ENCODE data around the gene TRIM21. TPM values are rescaled to one million over a fixed set of nuclear protein-coding genes. Genes with fewer than 3 reads are reported as not detected.

The TRIM21 gene
- total and polyA plus RNA-seq, 2 donors (not counting 1 experiment from before 2014, with no cell fraction given), result 22.9 to 28.4 TPM

- Histone ChIP-seq H3K36me3 (ENCODE audit: control insufficient read depth, insufficient read depth, low read length) (no peaks in the 10 kb centered on the region), H3K4me1 (ENCODE audit: control insufficient read depth, extremely low read depth, insufficient read depth, low read length) (no peaks in the 10 kb centered on the region), H4K20me1 (ENCODE audit: control insufficient read depth, extremely low read depth, insufficient read depth, low read length) (no peaks in the 10 kb centered on the region), H3K4me3 (replicated peaks in 1 of 4; ENCODE audit: control extremely low read depth in 1 of 4, insufficient read depth in 1 of 4, low read depth in 3 of 4, low read length in 4 of 4) (no peak overlapping the region), H3K9ac (ENCODE audit: insufficient read depth, low read length) (no peak overlapping the region), H3K27ac (ENCODE audit: insufficient read depth, low read length) (no peak overlapping the region), H3K4me2 (ENCODE audit: extremely low read depth, insufficient read depth, low read length) (no peak overlapping the region), H3K79me2 (ENCODE audit: control insufficient read depth, insufficient read depth, low read length) (no peaks in the 10 kb centered on the region), H3K9me3 (ENCODE audit: control insufficient read depth, insufficient read depth, low read depth, low read length) (no peaks in the 10 kb centered on the region), H2AFZ (ENCODE audit: low read length) (no peak overlapping the region), H3K27me3 (ENCODE audit: control insufficient read depth, insufficient read depth, low read length) (no peaks in the 10 kb centered on the region)
- no peak for TF ChIP-seq CTCF (conservative IDR thresholded peaks at IDR 0.05 in 1 of 2, IDR thresholded peaks at IDR 0.05 in 1 of 2; ENCODE audit: low read depth in 1 of 2, low read length in 2 of 2)
- no peak for TF ChIP-seq EZH2 (IDR thresholded peaks at IDR 0.05; ENCODE audit: low read length, missing control alignments)
- DNase-seq (ENCODE audit: low read depth in 2 of 2), result no peak
These were observed 40.4 kb upstream of the TRIM21 start for GRCh38 chr11:4433856-4434255.

GRCh38 chr11:4430051-4430450, 36.5 kb upstream of the TRIM21 start:
- no peak for DNase-seq (ENCODE audit: low read depth in 2 of 2)
- Histone ChIP-seq H3K79me2 (ENCODE audit: control insufficient read depth, insufficient read depth, low read length) (no peaks in the 10 kb centered on the region), H3K27me3 (ENCODE audit: control insufficient read depth, insufficient read depth, low read length) (no peaks in the 10 kb centered on the region), H3K36me3 (ENCODE audit: control insufficient read depth, insufficient read depth, low read length) (no peaks in the 10 kb centered on the region), H3K4me1 (ENCODE audit: control insufficient read depth, extremely low read depth, insufficient read depth, low read length) (no peaks in the 10 kb centered on the region), H4K20me1 (ENCODE audit: control insufficient read depth, extremely low read depth, insufficient read depth, low read length) (no peaks in the 10 kb centered on the region), H3K4me2 (ENCODE audit: extremely low read depth, insufficient read depth, low read length) (no peak overlapping the region), H3K4me3 (replicated peaks in 1 of 4; ENCODE audit: control extremely low read depth in 1 of 4, insufficient read depth in 1 of 4, low read depth in 3 of 4, low read length in 4 of 4) (no peak overlapping the region), H3K9me3 (ENCODE audit: control insufficient read depth, insufficient read depth, low read depth, low read length) (no peaks in the 10 kb centered on the region), H2AFZ (ENCODE audit: low read length) (no peak overlapping the region), H3K27ac (ENCODE audit: insufficient read depth, low read length) (no peak overlapping the region), H3K9ac (ENCODE audit: insufficient read depth, low read length) (no peak overlapping the region)
- TF ChIP-seq CTCF (conservative IDR thresholded peaks at IDR 0.05 in 1 of 2, IDR thresholded peaks at IDR 0.05 in 1 of 2; ENCODE audit: low read depth in 1 of 2, low read length in 2 of 2), result no peak
- no peak for TF ChIP-seq EZH2 (IDR thresholded peaks at IDR 0.05; ENCODE audit: low read length, missing control alignments)

- no peak overlapping the region for H2AFZ ChIP-seq (ENCODE audit: low read length)
- no peaks in the 10 kb centered on the region for H4K20me1 ChIP-seq (ENCODE audit: control insufficient read depth, extremely low read depth, insufficient read depth, low read length)
- no peak overlapping the region for H3K4me2 ChIP-seq (ENCODE audit: extremely low read depth, insufficient read depth, low read length)
- H3K27me3 ChIP-seq (ENCODE audit: control insufficient read depth, insufficient read depth, low read length), result no peaks in the 10 kb centered on the region
- no peaks in the 10 kb centered on the region for H3K36me3 ChIP-seq (ENCODE audit: control insufficient read depth, insufficient read depth, low read length)
- DNase-seq (ENCODE audit: low read depth in 2 of 2), result no peak
- H3K27ac ChIP-seq (ENCODE audit: insufficient read depth, low read length), result no peak overlapping the region
- no peak overlapping the region for H3K9ac ChIP-seq (ENCODE audit: insufficient read depth, low read length)
- no peak overlapping the region for H3K4me3 ChIP-seq (replicated peaks in 1 of 4; ENCODE audit: control extremely low read depth in 1 of 4, insufficient read depth in 1 of 4, low read depth in 3 of 4, low read length in 4 of 4)
- no peaks in the 10 kb centered on the region for H3K79me2 ChIP-seq (ENCODE audit: control insufficient read depth, insufficient read depth, low read length)
- TF ChIP-seq CTCF (conservative IDR thresholded peaks at IDR 0.05 in 1 of 2, IDR thresholded peaks at IDR 0.05 in 1 of 2; ENCODE audit: low read depth in 1 of 2, low read length in 2 of 2), result no peak
- TF ChIP-seq EZH2 (IDR thresholded peaks at IDR 0.05; ENCODE audit: low read length, missing control alignments), result no peak
- H3K4me1 ChIP-seq (ENCODE audit: control insufficient read depth, extremely low read depth, insufficient read depth, low read length), result no peaks in the 10 kb centered on the region
- no peaks in the 10 kb centered on the region for H3K9me3 ChIP-seq (ENCODE audit: control insufficient read depth, insufficient read depth, low read depth, low read length)
These were observed 24.9 kb upstream of the TRIM21 start for GRCh38 chr11:4418403-4418802.

Measured in fibroblast of lung (primary cell).